Ovary (tissue), 3 donors: ENCODE results near the gene ALDH3B2.
"Not testable (repeated sequence)": the region's sequence is repeated elsewhere in the genome, so short reads cannot be mapped to it uniquely, and the experiment has no call there.

Experiments used
- CTCF ChIP-seq, 3 donors: fragments of 450-650 bp in 2 of 3; fragments of 200-600 bp in 1 of 3; IDR thresholded peaks; one replicate each; pipeline versions ENCODE4 v1.5.1 to v1.8.0; 2016 to 2022; ENCODE audit warnings: antibody characterized with exemption in 3 of 3, mild to moderate bottlenecking in 1 of 3
- POLR2A ChIP-seq: fragments of 450-650 bp; IDR thresholded peaks from one replicate; pipeline ENCODE4 v1.6.1; 2017; ENCODE audit warnings: antibody characterized with exemption, mild to moderate bottlenecking, moderate library complexity
- donor health status: DM: no; HTN: no; CAD: no.

GRCh38 chr11:67626131-67626833 is 48.1 kb downstream of the ALDH3B2 start:
- not testable (repeated sequence) for TF ChIP-seq CTCF (IDR thresholded peaks at IDR 0.05); POLR2A
